NCI-H524 treated with DMSO at 0.1 percent for 48 hours (cell line): ENCODE data around the gene CD28.

Source experiments
- DNase-seq: peaks from one replicate; lab custom pipeline; 2025; lab: John Stamatoyannopoulos, UW

CD28 gene

DNA sequence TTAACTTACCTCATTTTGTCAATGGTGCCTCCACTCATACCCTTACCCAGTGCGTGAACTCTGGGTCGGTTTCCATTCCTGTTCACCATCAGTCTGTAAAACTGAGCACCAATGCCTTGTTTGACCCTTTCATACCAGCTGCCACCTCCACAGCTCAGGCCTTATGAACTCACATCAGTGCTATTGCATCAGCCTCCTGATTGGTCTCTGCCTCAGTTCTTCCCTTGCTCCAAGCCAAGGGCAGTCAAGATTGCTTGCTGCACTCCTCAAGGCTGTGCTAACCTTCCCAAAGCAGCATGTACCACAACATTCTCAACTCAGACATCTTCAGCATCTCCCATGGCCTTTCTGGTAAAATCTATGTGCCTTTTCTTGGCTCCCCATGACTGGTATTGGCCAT lies 9.3 kb downstream of the CD28 start:
- DNase-seq, result no peak

DNA sequence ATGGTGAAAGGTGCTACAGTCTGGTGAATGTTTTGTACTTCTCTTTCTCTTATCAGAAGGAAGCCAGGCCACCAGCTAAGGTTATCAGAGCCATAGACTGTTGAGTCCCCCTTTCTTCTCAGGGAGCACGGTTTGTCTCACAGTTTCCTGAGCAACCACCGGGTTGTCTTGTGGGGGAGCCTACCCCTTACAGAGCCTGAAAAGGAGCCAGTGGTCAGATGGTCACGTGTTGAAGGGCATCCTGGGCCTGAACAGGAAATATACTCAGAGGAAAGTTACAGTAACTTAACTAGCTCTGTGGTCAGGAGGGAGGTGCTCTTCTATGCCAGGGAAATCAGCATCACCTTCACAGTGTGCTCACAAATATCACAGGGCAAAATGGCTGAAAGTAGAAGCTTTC lies 11.6 kb downstream of the CD28 start:
- DNase-seq, result no peak

DNA sequence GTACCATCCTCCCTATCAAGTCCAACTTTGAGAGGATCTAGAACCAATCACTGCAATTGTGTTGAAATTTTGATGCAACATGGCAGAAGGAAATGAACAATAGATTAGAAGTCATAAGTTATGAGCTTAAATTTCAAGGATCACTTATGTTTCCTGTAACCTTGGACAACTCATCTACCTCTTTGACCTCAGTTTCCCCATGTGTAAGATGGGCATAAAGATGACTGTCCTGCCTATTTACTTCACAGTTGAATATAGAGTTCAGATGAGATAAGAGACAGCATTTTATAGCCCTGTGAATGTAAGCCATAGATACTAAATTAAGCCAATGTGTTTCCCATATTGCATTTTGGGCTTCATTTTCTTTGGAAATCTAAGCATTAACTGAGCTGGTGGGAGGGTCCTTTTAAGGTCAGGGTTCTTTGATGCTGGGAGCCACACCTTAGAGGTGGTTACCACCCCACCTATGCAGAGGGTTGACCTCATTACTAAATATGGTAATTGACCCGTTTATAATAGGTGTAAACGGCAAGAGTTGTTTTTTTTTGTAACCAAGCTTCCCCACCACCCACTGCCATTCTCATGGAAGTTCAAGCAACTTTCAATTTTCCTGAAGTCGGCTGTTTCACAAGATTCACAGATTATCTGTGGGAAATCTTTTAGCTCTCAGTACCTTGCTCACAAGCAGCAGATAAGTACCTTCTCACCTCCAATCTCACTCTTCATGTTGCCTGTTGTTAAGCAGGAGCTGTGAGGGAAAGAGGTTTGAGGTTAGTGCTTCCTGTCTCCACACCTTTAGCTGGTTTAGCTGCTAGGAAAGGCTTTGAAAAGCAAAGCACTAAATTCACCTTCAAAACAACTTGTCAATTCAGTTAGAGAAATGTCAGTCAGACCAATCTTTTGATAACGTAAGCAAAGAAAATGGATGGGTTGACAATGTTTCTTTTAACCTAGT lies 13.3 kb downstream of the CD28 start:
- no peak for DNase-seq

DNA sequence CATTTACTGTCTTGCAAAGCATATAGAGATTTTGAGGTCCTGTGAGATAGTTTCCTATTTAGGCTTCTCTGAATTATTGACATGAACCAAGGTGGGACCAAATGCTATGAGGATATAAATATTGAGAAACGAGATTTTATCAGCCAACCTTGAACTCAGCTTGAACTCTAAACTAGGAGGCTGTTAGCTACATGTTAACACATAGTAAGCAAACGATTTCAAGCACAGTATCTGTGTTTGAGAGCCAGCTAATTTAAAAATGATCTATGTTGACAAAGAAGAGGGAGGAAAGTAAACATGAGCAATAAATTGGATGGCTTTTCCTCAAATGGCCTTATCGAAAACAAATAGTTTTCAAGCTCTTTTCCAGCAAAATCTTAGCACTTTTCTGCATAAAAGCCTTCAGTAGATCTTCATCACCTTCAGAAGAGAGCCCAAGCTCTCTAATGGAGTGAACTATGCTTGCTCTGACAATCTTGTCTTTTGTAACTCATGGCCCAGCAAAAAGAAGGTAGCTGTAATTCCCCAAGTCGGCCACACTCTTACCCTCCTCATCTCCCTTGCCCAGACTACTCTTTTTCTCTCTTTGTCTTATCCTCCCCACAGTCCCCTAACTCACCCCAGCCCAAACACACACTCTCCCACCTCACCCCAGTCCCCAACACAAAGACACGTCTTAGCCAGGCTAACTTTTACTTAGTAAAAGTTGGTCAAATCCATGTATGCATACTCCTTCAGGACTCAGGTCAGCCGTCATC lies 14.7 kb downstream of the CD28 start:
- DNase-seq, result no peak

DNA sequence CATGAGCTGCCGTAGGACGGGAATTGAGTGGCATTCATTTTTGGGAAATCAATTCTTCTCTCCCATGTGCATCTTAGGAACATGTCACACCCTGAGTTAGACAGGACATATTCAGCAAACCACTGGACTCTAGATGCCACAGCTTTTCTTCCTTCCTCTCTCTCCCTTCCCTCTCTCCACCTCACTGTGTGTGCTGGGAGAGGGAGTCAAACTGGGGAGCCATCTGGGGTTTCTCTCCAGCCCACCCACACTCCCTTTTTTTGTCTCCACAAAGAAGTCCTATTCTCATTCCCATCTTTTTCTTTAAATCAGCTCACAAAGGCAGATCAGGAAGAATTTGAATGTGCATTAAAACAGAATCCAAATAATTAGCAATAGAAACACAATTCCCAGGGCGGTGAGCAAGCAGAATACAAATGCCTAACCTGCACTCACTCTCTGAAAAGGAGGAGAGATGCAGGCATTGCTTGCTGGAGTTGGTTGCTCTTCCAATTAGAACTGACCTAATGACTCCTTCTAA lies 15.4 kb downstream of the CD28 start:
- no peak for DNase-seq

DNA sequence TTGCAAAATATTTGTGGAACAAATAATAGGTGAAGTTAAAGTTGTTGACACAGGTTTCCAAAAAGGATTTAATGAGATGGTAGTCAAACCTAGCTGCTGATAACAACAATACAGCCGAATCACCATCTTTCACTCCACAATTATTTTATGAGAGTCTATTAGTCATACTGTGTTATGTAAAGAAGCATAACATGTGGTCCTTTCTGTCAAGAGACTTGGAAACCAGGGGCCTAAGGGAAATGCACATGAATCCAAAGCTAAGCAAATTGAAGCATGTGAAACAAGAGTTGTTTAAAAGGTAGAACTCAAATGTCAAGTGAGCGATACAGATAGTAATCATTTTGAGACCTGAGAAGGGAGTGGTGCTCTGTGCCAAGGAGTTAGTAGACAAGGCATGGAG lies 16.0 kb downstream of the CD28 start:
- no peak for DNase-seq

DNA sequence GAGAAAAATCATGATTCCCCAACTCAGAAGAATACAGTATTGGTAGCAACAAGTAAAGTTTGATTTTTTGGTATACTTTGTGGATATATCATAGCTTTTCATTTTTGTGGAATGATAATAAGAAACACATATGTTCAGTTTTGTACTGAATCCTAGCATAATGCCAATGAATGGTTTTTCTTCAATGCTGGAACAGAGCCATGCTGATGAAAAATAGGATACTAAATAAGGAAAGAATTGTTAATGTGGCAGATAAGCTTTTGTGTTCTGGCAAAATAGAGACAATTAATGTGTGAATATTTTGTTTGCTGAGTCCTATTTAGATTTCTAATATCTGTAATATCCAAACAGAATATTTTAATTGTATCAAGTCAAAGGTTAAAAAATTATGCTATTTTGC lies 21.9 kb downstream of the CD28 start:
- DNase-seq, result no peak

DNA sequence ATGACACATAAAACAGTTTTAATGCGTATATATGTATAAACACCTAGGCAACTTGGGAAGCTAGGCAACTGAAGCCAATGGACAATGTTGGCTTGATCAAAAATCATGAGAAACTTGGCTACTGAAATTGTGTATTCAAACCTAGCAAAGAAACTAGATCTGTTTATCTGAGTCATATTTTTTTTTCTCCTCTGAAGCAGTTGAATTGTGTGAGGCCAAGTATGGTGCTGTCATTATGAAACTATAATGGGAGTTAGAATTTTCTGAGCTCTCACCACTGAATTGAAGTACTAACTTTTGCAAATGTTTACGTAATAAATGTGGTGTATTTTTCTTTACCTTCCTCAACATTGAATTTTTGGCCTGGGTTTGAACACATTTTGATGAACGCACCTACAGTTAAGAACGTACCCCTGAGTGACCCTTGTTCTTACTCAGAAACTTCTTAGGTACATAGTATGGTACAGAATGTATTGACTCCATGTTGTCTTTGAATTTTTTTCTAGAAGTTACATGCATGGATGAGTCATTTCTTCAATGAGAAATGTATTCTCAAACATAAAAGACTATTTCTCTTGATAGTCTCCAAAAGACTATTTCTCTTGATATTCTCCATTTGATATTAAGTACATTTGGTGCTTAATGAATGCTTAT lies 23.8 kb downstream of the CD28 start:
- DNase-seq, result no peak

DNA sequence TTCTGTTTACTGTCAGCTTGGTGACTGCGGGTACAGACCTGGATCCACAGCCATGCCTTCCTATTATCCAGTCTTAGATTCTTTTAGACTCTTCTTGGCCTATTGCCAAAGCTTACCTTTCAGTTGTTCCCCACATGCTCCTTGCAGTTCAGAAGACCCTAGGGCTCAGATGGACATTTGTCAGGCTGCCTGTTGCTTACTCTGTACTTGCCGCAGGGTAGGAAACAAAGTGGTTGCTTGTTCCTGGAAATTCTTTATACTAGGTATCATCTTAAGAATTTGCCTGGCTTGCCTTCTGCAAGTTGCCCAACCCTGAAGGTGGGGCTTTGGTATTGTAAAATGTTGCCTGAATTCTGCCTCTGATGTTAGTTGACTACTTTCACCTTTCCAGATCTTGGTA lies 24.4 kb downstream of the CD28 start:
- no peak for DNase-seq

DNA sequence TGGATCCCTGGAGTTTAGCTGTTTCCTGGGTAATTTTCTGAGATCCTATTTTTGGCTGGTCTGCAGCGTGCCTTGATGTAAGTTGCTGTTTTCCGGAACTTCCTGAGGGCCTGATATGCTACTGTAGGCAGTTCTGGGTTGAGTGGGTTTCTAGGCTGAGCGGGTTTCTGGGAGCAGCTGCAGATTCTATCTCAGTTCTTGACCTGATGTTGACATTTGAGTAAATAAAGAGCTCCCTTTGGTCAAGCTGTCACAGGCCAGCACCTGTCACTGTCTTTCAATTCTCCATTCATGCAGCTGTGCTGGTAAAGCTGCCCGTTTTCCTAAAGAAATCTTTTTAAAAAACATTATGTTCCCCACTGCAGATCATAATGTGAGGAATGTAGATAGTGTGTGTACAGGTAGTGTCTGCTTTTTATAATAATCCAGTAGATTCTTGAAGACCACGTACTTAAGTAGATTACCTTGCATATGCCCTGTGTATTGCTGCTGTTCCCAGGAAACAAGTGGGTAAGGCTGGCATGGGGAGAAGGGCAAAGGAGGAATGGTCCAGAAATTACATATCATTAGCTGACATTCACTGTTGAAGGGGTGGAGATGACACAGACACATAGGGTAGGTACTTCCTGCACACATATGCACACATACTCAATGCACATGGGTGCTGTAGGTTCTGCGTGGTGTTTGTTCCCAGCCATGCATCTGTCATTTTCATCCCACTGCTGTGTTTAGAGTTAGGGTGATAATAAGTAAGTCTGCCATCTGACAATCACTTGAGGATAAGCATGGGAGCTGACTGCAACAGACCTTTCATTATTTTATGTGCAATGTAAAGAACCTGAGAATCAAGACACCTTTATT lies 25.9 kb downstream of the CD28 start:
- peak; percentile 67 for DNase-seq

DNA sequence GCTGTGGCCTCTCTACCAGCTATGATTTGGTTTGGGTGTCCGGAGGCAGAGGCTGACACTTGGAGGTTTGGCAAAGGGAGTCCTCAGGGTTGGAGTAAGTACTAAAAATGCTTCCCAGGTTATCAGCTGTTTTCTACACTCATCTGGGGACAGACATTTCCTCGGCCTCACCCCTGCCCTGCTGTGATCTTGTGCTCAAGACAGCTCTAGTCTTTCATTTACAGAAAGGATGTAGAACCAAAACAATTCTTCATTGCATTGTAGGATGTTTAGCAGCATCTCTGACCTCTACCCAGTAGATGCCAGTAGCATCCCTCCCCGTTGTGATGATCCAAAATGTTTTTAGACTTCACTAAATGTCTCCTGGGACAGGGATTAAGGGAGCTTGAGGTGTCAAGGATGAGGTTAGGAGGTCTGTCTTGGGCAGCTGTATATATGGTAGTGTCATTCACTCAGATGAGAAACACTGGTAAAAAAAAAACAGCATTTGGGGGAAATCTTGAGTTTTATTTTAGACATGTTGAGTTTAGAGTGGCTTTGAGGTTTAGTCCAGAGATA lies 26.6 kb downstream of the CD28 start:
- DNase-seq, result no peak

DNA sequence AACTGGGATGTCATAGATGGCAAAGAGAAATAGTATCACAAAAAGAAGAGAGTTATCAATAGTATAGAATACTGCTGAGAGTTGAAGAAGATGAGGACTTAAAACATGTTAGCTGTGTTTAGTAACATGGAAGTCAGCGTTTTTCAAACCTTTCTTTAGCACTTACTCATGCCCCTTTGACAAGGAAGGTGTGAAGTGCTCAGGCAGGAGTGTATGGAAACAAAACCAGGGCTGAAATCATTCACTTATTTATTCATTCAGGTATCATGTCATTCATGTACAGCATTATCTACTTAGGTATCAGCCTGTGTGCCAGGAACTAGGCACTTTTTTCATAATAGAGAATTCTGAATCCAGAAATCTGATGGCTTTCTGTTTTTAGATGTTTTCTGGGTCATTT lies 27.2 kb downstream of the CD28 start:
- DNase-seq, result no peak

DNA sequence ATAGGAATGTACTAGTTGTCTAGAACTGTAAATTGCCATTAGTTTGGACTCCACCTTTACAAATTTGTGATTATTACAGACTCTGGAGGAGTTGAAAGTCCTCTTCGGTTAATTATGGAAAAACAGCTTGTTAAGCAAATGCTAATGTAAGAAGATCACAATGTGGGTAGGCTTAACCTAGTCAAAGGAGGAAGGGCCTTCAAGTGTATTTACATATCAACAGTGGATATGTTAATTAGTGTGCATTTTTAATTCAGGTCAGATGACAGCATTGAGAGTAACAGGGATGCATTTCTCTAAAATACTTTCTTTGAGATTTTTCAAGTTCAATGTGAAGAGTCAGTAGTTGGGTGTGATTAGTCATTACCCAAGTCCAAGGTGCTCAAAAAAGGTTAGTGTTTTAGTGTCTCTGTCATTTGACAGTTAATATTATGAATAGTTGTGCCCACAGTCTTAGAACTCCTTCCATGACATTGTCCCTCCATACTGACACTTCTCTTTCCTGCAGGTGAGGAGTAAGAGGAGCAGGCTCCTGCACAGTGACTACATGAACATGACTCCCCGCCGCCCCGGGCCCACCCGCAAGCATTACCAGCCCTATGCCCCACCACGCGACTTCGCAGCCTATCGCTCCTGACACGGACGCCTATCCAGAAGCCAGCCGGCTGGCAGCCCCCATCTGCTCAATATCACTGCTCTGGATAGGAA lies 28.0 kb downstream of the CD28 start:
- DNase-seq, result no peak

DNA sequence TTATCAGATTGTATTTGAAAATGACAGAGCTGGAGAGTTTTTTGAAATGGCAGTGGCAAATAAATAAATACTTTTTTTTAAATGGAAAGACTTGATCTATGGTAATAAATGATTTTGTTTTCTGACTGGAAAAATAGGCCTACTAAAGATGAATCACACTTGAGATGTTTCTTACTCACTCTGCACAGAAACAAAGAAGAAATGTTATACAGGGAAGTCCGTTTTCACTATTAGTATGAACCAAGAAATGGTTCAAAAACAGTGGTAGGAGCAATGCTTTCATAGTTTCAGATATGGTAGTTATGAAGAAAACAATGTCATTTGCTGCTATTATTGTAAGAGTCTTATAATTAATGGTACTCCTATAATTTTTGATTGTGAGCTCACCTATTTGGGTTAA lies 30.9 kb downstream of the CD28 start:
- DNase-seq, result no peak

DNA sequence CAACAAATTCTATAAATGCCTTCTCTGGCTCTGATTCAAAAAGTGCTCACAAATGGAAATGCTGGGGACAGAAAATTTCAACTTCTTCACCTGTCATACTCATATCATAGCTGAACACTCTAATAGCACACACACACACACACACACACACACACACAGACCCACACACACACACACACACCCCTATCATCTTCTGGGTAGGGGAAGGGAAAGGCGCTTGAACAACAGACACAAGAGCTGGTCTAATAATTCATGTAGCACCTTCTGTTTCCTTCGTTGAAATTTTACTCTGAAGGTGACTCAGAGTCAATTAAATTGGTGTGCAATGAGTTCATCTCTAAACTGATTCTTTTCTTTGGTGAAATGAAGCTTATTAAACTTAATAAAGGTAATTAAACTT lies 32.9 kb downstream of the CD28 start:
- no peak for DNase-seq

DNA sequence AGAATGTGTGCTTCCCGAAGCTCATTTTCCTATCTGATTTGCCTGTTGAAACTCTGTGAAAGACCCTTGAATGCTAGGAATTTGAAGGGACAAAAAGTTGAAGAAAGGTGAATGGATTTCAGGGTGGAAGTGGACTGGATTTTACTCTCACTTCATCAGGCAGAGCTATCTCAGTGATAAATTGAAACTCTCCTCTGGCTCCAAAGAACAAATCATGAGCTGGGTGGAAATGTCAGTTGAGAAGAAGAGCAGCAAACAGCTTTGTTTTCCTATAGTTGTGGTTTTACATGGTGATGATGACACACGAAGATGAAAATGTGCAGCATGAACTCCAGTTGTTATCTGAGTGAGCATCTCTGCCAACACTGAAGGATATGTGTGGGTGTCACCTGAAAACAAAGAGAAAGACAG lies 34.4 kb downstream of the CD28 start:
- DNase-seq, result no peak

DNA sequence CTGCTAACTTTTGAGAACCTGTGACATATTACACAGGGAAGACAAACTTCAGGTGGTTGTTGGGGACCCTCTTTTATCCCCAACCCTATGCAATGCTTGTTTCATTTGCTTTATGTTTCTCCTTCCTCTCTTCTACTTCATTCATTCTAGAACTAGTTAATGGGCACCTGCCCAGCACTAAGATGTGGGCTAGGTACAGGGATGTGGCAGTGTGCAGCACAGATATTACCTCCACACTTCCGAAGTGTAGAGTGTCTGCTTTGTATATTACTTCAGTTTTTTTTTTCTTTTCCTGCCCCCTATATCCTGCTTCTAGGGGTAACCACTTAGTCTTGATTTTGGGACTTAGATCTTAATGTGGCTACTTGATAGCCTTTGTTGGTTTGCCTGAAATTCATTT lies 35.1 kb downstream of the CD28 start:
- DNase-seq, result no peak

DNA sequence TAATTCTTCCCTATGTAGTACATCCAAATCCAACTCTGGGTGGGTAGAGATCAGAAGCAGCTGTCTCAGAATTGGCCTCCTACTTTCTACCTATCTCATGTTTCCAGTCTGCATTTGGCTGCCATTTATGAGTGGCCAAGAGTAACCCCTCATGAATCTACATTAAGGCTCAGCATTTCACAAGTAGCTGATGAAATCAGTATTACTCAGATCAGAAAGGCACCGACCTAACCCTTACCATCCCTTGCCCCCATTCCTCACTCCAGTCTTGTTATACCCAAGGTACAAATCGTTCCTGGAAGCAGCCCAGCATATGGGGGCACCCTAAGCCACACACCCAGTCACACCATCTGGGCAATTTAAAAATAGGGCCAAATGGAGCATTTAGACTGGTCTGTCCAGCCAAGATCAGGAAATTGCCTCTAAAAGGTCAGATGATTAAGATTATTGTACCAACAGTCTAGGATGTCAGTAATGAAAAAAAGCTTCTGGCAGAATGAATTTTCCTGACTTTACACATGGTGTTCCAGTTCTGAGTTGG lies 37.1 kb downstream of the CD28 start:
- DNase-seq, result no peak

DNA sequence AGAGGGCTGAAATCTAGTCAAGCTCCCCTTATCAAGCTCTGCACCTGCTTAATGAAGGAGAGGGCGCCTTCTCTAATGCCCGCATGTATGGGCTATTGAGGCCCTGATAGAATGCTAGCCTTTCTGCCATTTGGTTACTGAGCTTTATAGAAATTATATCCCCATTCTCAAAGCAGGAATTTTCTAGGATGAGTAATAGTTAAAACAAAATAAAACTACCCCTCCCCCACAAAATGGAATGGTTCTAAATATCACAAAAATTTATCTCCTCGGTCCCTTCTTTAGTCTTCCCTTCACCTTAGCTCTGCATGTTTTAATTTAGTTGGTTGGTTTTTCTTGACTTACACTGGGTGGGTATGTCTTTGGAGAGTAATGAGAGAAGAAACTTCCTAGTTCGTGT lies 37.7 kb downstream of the CD28 start:
- DNase-seq, result no peak

DNA sequence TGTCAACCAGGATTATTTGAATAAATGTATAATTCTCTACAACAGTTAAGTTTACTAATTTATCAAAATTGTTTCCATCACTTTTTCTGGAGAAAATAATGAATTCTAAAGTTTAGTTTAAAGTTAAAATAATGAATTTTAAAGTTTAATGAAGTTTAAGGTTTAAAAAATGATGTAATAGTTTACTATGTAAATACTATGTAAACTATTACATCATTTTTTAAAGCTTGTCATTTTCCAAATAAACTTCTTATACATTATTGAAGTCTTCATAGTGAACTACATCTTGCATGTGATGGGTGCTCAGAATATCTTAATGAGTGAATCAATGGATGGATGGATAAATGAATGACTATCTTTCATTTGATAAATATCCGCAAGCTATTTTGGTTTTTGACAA lies 38.8 kb downstream of the CD28 start:
- DNase-seq, result no peak
